ENCODE measurements around the gene OGDH. TPM values are rescaled to one million over a fixed set of nuclear protein-coding genes. Genes with fewer than 3 reads are reported as not detected.

OGDH gene
- total RNA-seq, 1 donor from 2014 or later, result 62.0 TPM

DNA sequence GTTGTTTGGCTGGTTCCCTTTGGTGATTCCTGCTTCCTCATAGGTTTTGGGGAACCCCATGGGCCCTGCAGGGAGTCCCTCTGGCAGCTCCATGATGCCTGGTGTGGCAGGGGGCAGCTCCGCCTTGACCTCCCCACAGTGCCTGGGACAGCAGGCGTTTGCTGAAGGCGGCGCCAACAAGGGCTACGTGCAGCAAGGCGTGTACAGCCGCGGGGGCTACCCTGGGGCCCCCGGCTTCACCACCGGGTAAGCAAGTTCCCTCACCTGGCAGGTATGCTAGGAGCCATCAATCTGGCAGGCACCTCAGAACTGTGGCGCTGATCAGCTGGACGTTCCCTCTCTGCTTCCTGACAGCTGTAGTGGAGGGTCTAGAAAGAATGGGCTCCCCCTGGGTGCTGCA, 150.5 kb downstream of the OGDH start:
- TF ChIP-seq, protein P1, sequence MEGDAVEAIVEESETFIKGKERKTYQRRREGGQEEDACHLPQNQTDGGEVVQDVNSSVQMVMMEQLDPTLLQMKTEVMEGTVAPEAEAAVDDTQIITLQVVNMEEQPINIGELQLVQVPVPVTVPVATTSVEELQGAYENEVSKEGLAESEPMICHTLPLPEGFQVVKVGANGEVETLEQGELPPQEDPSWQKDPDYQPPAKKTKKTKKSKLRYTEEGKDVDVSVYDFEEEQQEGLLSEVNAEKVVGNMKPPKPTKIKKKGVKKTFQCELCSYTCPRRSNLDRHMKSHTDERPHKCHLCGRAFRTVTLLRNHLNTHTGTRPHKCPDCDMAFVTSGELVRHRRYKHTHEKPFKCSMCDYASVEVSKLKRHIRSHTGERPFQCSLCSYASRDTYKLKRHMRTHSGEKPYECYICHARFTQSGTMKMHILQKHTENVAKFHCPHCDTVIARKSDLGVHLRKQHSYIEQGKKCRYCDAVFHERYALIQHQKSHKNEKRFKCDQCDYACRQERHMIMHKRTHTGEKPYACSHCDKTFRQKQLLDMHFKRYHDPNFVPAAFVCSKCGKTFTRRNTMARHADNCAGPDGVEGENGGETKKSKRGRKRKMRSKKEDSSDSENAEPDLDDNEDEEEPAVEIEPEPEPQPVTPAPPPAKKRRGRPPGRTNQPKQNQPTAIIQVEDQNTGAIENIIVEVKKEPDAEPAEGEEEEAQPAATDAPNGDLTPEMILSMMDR (conservative IDR thresholded peaks at IDR 0.05; ENCODE audit: low read depth, low read length), result no peak
- DNase-seq (ENCODE audit: low read depth), result no peak
- no peak overlapping the region for H3K4me3 ChIP-seq (ENCODE audit: low read depth, low read length)

DNA sequence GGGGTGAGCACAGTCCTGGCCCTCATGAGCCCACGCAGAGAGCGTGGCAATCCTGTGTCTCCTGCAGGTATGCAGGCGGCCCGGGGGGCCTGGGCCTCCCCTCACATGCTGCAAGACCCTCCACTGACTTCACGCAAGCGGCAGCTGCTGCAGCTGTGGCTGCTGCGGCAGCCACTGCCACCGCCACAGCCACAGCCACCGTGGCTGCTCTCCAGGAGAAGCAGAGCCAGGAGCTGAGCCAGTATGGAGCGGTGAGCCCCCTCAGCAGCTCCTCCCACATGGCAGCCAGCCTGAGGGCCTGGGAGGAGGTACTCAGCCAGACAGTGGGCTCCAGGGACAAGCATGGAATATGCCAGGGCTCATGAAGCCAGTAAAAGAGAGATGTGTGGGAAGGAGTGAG, 150.9 kb downstream of the OGDH start:
- TF ChIP-seq, protein P1 (conservative IDR thresholded peaks at IDR 0.05; ENCODE audit: low read depth, low read length), result no peak
- no peak overlapping the region for H3K4me3 ChIP-seq (ENCODE audit: low read depth, low read length)
- no peak for DNase-seq (ENCODE audit: low read depth)

DNA sequence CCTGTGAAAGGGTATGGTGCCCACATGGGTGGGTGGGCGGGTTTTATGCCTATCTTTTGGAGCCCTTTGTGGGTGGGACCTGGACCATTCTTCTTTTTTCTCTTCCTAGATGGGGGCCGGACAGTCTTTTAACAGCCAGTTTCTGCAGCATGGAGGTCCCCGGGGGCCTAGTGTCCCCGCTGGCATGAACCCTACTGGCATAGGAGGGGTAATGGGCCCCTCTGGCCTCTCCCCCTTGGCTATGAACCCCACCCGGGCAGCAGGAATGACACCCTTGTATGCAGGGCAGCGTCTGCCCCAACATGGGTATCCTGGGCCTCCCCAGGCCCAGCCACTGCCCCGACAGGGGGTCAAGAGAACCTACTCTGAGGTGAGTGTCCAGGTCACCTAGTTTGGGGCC, 151.3 kb downstream of the OGDH start:
- TF ChIP-seq, protein P1 (conservative IDR thresholded peaks at IDR 0.05; ENCODE audit: low read depth, low read length), result no peak
- H3K4me3 ChIP-seq (ENCODE audit: low read depth, low read length), result no peak overlapping the region
- no peak for DNase-seq (ENCODE audit: low read depth)

Other genes starting within 250 kb of the OGDH start
- gene NUDCD3, start 116.0 kb upstream of the OGDH start, total RNA-seq, result 43.5 and 51.1 TPM in 2 replicates
- gene NPC1L1, start 65.3 kb upstream of the OGDH start, total RNA-seq, result 0.23 and 0.94 TPM in 2 replicates
- gene DDX56, start 32.7 kb upstream of the OGDH start, total RNA-seq, result 53.2 and 106 TPM in 2 replicates
- gene TMED4, start 24.4 kb upstream of the OGDH start, total RNA-seq, result 114 and 167 TPM in 2 replicates
- 22.9 and 31.3 TPM in 2 replicates for gene ZMIZ2, start 142.2 kb downstream of the OGDH start, total RNA-seq
- 3,738 and 4,469 TPM in 2 replicates for gene PPIA, start 190.1 kb downstream of the OGDH start, total RNA-seq
- gene H2AZ2, start 241.5 kb downstream of the OGDH start, total RNA-seq, result 208 and 276 TPM in 2 replicates

All from epithelial cell of proximal tubule (primary cell).